ENCODE measurements around the gene IL17RD.
"Not testable (repeated sequence)": the region's sequence is repeated elsewhere in the genome, so short reads cannot be mapped to it uniquely, and the experiment has no call there.

The IL17RD gene

GRCh38 chr3:57085211-57085610 is 79.9 kb downstream of the IL17RD start:
- no peak for DNase-seq (ENCODE audit: low spot score)
- in situ Hi-C loops (cut with MboI; ENCODE audit: low pct_unique_long_range_greater_than_20kb, low sequenced_read_pairs, unreplicated experiment) = loop anchor here (10.0 kb wide), 1 partner anchor 70 kb away; no protein-coding TSS in a partner anchor
- TF ChIP-seq, protein P1, sequence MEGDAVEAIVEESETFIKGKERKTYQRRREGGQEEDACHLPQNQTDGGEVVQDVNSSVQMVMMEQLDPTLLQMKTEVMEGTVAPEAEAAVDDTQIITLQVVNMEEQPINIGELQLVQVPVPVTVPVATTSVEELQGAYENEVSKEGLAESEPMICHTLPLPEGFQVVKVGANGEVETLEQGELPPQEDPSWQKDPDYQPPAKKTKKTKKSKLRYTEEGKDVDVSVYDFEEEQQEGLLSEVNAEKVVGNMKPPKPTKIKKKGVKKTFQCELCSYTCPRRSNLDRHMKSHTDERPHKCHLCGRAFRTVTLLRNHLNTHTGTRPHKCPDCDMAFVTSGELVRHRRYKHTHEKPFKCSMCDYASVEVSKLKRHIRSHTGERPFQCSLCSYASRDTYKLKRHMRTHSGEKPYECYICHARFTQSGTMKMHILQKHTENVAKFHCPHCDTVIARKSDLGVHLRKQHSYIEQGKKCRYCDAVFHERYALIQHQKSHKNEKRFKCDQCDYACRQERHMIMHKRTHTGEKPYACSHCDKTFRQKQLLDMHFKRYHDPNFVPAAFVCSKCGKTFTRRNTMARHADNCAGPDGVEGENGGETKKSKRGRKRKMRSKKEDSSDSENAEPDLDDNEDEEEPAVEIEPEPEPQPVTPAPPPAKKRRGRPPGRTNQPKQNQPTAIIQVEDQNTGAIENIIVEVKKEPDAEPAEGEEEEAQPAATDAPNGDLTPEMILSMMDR (IDR thresholded peaks at IDR 0.05; ENCODE audit: extremely low read depth, insufficient read depth, missing control alignments) = no peak

- in situ Hi-C loops (cut with MboI; ENCODE audit: low pct_unique_long_range_greater_than_20kb, low sequenced_read_pairs, unreplicated experiment) = loop anchor here (10.0 kb wide), 1 partner anchor 69 kb away; no protein-coding TSS in a partner anchor
Observed at GRCh38 chr3:57083266-57083995, 81.7 kb downstream of the IL17RD start.

GRCh38 chr3:57082481-57082880 is 82.7 kb downstream of the IL17RD start:
- in situ Hi-C loops (cut with MboI; ENCODE audit: low pct_unique_long_range_greater_than_20kb, low sequenced_read_pairs, unreplicated experiment) = loop anchor here (10.0 kb wide), 1 partner anchor 68 kb away; no protein-coding TSS in a partner anchor
- DNase-seq (ENCODE audit: low spot score) = no peak
- TF ChIP-seq, protein P1 (IDR thresholded peaks at IDR 0.05; ENCODE audit: extremely low read depth, insufficient read depth, missing control alignments) = no peak

More at GRCh38 chr3:57083266-57083995, 81.7 kb downstream of the IL17RD start:
- not testable (repeated sequence) for DNase-seq (ENCODE audit: low spot score)

- no peak for DNase-seq (ENCODE audit: low spot score)
- TF ChIP-seq, protein P1 (IDR thresholded peaks at IDR 0.05; ENCODE audit: extremely low read depth, insufficient read depth, missing control alignments) = no peak
- in situ Hi-C loops (cut with MboI; ENCODE audit: low pct_unique_long_range_greater_than_20kb, low sequenced_read_pairs, unreplicated experiment) = loop anchor here (10.0 kb wide), 1 partner anchor 66 kb away; no protein-coding TSS in a partner anchor
Observed at GRCh38 chr3:57081173-57081572, 84.0 kb downstream of the IL17RD start.

DNA sequence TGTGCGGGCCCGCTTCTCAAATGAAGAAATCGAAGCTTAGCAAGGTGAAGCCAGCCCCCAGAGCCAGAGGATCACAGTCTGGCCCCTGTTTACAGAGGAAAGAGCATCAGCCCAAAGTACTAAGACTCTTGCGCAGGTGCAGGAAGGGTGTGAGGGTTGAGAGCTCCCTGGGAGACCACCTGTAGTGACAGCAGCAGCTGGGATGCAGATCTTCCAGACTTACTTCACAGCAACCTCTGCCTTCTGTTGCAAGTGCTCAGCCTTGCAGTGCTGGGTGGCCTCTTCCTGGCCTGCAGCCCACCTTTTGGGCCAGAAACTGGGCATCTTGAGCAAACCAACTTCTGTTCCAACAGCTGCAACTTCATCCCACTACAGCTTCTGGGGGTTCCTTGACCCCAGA is 85.0 kb downstream of the IL17RD start:
- TF ChIP-seq, protein P1 (IDR thresholded peaks at IDR 0.05; ENCODE audit: extremely low read depth, insufficient read depth, missing control alignments) = no peak
- in situ Hi-C loops (cut with MboI; ENCODE audit: low pct_unique_long_range_greater_than_20kb, low sequenced_read_pairs, unreplicated experiment) = loop anchor here (10.0 kb wide), 1 partner anchor 65 kb away; no protein-coding TSS in a partner anchor
- no peak for DNase-seq (ENCODE audit: low spot score)

- TF ChIP-seq, protein P1 (IDR thresholded peaks at IDR 0.05; ENCODE audit: extremely low read depth, insufficient read depth, missing control alignments) = no peak
- DNase-seq (ENCODE audit: low spot score) = no peak
- in situ Hi-C loops (cut with MboI; ENCODE audit: low pct_unique_long_range_greater_than_20kb, low sequenced_read_pairs, unreplicated experiment) = no loop called here
Observed at GRCh38 chr3:57079474-57079831, 85.7 kb downstream of the IL17RD start.

Data from GM13977 (cell line).